Ovary (tissue), 9 donors: ENCODE measurements around the gene ITGAD. TPM values are rescaled to one million over a fixed set of nuclear protein-coding genes. Genes with fewer than 3 reads are reported as not detected.

Experiments used
- DNase-seq, 5 donors: peaks; one replicate each; pipeline ENCODE4 v3.0.0-alpha.2; 2019 to 2020
- H3K27ac ChIP-seq, 2 donors: fragments of 200-600 bp; one replicate each; pipeline versions ENCODE4 v1.5.1 to v1.8.0; 2019 to 2022
- H3K27me3 ChIP-seq: fragments of 200-600 bp; one replicate; pipeline ENCODE4 v1.8.0; 2022
- H3K36me3 ChIP-seq: fragments of 200-600 bp; sonication (generic); one replicate; pipeline ENCODE4 v1.5.1; 2019
- H3K4me1 ChIP-seq: one replicate; pipeline ENCODE4 v1.8.1; 2013; ENCODE audit warnings: mild to moderate bottlenecking, moderate library complexity; ENCODE audit not compliant: insufficient read depth
- H3K4me3 ChIP-seq: fragments of 200-600 bp; sonication (generic); one replicate; pipeline ENCODE4 v1.5.1; 2017
- H3K9me3 ChIP-seq, 2 donors: fragments of 200-600 bp in 1 of 2; sonication (generic) in 1 of 2; one replicate each; pipeline versions ENCODE4 v1.5.1 to v1.8.1; 2013 to 2019; ENCODE audit warnings: mild to moderate bottlenecking in 1 of 2, moderate library complexity in 1 of 2
- CTCF ChIP-seq, 3 donors: fragments of 450-650 bp in 2 of 3; fragments of 200-600 bp in 1 of 3; IDR thresholded peaks; one replicate each; pipeline versions ENCODE4 v1.5.1 to v1.8.0; 2016 to 2022; ENCODE audit warnings: antibody characterized with exemption in 3 of 3, mild to moderate bottlenecking in 1 of 3
- EP300 ChIP-seq: sonication (generic); formaldehyde crosslinking; IDR thresholded peaks from one replicate; pipeline ENCODE4 v1.6.1; 2017; ENCODE audit warnings: antibody characterized with exemption
- POLR2A ChIP-seq: fragments of 450-650 bp; IDR thresholded peaks from one replicate; pipeline ENCODE4 v1.6.1; 2017; ENCODE audit warnings: antibody characterized with exemption, mild to moderate bottlenecking, moderate library complexity
- WGBS, 3 donors: extraction: QIAGEN DNeasy Blood & Tissue Kit in 1 of 3; methylation state at CpG; one replicate each; pipeline versions ENCODE4 v1.1.5 to v1.1.7; 2013 to 2017; 5-methylcytosine and 5-hydroxymethylcytosine counted together
- intact Hi-C, 4 donors: fragments of 100-400 bp; cut with DNase I; formaldehyde crosslinking; loops; one replicate each; pipeline versions ENCODE4 v1.11.0 to v1.15.1; 2022 to 2023
- polyA plus RNA-seq, 2 donors: library from polyadenylated mRNA; stranded (reverse); fragments of 200-250 nt in 1 of 2; fragments of 350-450 nt in 1 of 2; fragmentation: Illumina TruSeq in 1 of 2; extraction: RNeasy Lipid Tissue Mini Kit (QIAGEN cat#74804) in 1 of 2; gene quantifications; one replicate each; pipeline ENCODE4 v1.2.3, GENCODE V29; 2013 to 2014
- total RNA-seq, 7 donors: library from RNA; depleted of rRNA in 2 of 7; stranded (reverse); fragments of >200 nt in 2 of 7; fragmentation: NEBNext Ultra II Directional in 3 of 7; extraction: Animal tissue kit (Norgen Biotek cat#: 25700) in 3 of 7; gene quantifications; one replicate each; pipeline versions ENCODE4 v1.1.0 to v1.2.4, GENCODE V29; 2016 to 2023
- donor health status: DM: no; HTN: no; CAD: no; lungs with moderate emphysema.
- donor health status: DM: no; HTN: no; CAD: no.
- donor health status: Bipolar disorder and iron deficiency.
- donor health status: DM: yes; HTN: yes; CAD: no.
- donor health status: DM: no; HTN: no; CAD: no.
- donor health status: DM: yes; HTN: yes; CAD: no.

The ITGAD gene
- total and polyA plus RNA-seq, 9 donors = 0.05 to 2.7 (median 0.13) TPM; not detected in 5

GRCh38 chr16:31364421-31364820, 28.7 kb upstream of the ITGAD start:
- H3K27ac ChIP-seq = no peak overlapping the region
- 74 to 78% (median 78%) methylated on average over 6 of the region's 6 CpGs for WGBS, 3 donors
- H3K27me3 ChIP-seq = no peaks in the 10 kb centered on the region
- no peak for DNase-seq
- no peaks in the 10 kb centered on the region for H3K36me3 ChIP-seq
- TF ChIP-seq POLR2A (no peak), EP300 (no peak)
- no peaks in the 10 kb centered on the region for H3K4me1 ChIP-seq
- no peaks in the 10 kb centered on the region for H3K9me3 ChIP-seq
- intact Hi-C loops = no loop called here
- H3K4me3 ChIP-seq = no peak overlapping the region

- no peak overlapping the region for H3K4me3 ChIP-seq
- H3K36me3 ChIP-seq = no peaks in the 10 kb centered on the region
- no peaks in the 10 kb centered on the region for H3K4me1 ChIP-seq
- H3K9me3 ChIP-seq = no peaks in the 10 kb centered on the region
- TF ChIP-seq EP300 = no peak
- TF ChIP-seq CTCF (IDR thresholded peaks at IDR 0.05) = no peak
- TF ChIP-seq POLR2A = no peak
- WGBS, 3 donors = 78 to 87% (median 83%) methylated on average over 7 of the region's 7 CpGs
- no peak for DNase-seq
- intact Hi-C loops = no loop called here
- H3K27me3 ChIP-seq = no peaks in the 10 kb centered on the region
- H3K27ac ChIP-seq = no peak overlapping the region
Observed at GRCh38 chr16:31365131-31365865, 27.8 kb upstream of the ITGAD start.

GRCh38 chr16:31367853-31368252, 25.3 kb upstream of the ITGAD start:
- WGBS, 3 donors = 82 to 85% (median 83%) methylated on average over 3 of the region's 3 CpGs
- Histone ChIP-seq H3K36me3 (no peaks in the 10 kb centered on the region), H3K27me3 (no peaks in the 10 kb centered on the region), H3K9me3 (no peaks in the 10 kb centered on the region), H3K4me3 (no peak overlapping the region), H3K27ac (no peak overlapping the region), H3K4me1 (no peaks in the 10 kb centered on the region)
- intact Hi-C loops = no loop called here
- no peak for DNase-seq
- TF ChIP-seq EP300 (no peak), CTCF (IDR thresholded peaks at IDR 0.05) (no peak), POLR2A (no peak)

GRCh38 chr16:31371008-31371407, 22.1 kb upstream of the ITGAD start:
- Histone ChIP-seq H3K4me1 (no peaks in the 10 kb centered on the region), H3K27me3 (no peaks in the 10 kb centered on the region), H3K36me3 (no peaks in the 10 kb centered on the region), H3K27ac (no peak overlapping the region), H3K4me3 (no peak overlapping the region), H3K9me3 (peaks cover 0 to 2% of the 10 kb centered on the region in 2 donors)
- intact Hi-C loops = no loop called here
- WGBS, 3 donors = 88 to 90% (median 90%) methylated on average over 10 to 12 of the region's 12 CpGs
- TF ChIP-seq CTCF (IDR thresholded peaks at IDR 0.05) (no peak), EP300 (no peak), POLR2A (no peak)
- no peak for DNase-seq
